Endothelial cell of umbilical vein (primary cell): ENCODE results near the gene C1orf174. TPM values are rescaled to one million over a fixed set of nuclear protein-coding genes. Genes with fewer than 3 reads are reported as not detected.

Experiments used
- BruUV-seq: library from RNA; stranded (reverse); fragments of 400-500 nt; replicated peaks from 2 replicates; lab custom pipeline; 2021; lab: Mats Ljungman, UMichigan
- CTCF ChIA-PET: fragments of 300-600, 350-600 bp; sonication (Branson Sonifier 250); formaldehyde crosslinking; loops from one replicate; lab custom pipeline; 2021; ENCODE audit warnings: antibody characterized with exemption, inconsistent platforms; lab: Charles Lee
- POLR2A ChIA-PET: fragments of 300-600, 350-600 bp; sonication (Branson Sonifier 250); formaldehyde crosslinking; loops from one replicate; lab custom pipeline; 2021; ENCODE audit warnings: antibody characterized with exemption, inconsistent platforms; lab: Charles Lee
- DNase-seq: peaks from one replicate; pipeline ENCODE4 v3.0.0-alpha.2; 2011; ENCODE audit warnings: low read depth, low spot score
- FAIRE-seq: peaks from 2 replicates; lab custom pipeline; 2011; peaks lifted over from hg19 to GRCh38; lab: Jason Lieb, UNC
- H2AFZ ChIP-seq: 2 replicates; pipeline ENCODE4 v1.6.0; 2012; ENCODE audit warnings: low read depth, low read length, control low read depth, inconsistent platforms
- H3K27ac ChIP-seq: 2 replicates; pipeline ENCODE4 v1.5.1; 2011; ENCODE audit warnings: low read depth, mild to moderate bottlenecking, control low read depth, low read length, moderate library complexity; ENCODE audit not compliant: insufficient read depth
- H3K27me3 ChIP-seq, 2 experiments: 2 replicates each; pipeline versions ENCODE4 v1.6.0 to v1.6.1; 2011; ENCODE audit warnings: low read length in 2 of 2, mixed read lengths in 1 of 2; ENCODE audit not compliant: control insufficient read depth in 2 of 2, insufficient read depth in 2 of 2
- H3K36me3 ChIP-seq, 2 experiments: 2 replicates in 1 of 2; 3 replicates in 1 of 2; pipeline ENCODE4 v1.5.1; 2011; ENCODE audit warnings: low read length in 2 of 2, mild to moderate bottlenecking in 1 of 2, moderate library complexity in 1 of 2; ENCODE audit not compliant: control insufficient read depth in 2 of 2, insufficient read depth in 2 of 2; ENCODE audit errors: extremely low read depth in 1 of 2
- H3K4me1 ChIP-seq: 3 replicates; pipeline ENCODE4 v1.5.1; 2011; ENCODE audit warnings: mild to moderate bottlenecking, low read length; ENCODE audit not compliant: control insufficient read depth, insufficient read depth; ENCODE audit errors: extremely low read depth
- H3K4me2 ChIP-seq: 2 replicates; pipeline ENCODE4 v1.6.1; 2011; ENCODE audit warnings: low read length, control low read depth, mixed read lengths; ENCODE audit not compliant: insufficient read depth
- H3K4me3 ChIP-seq, 3 experiments: fragments of 200-600 bp in 1 of 3; sonication (generic), shearing (Covaris generic) in 1 of 3; replicated peaks in 1 of 3; 2 replicates each; pipeline ENCODE4 v1.5.1; 2011 to 2016; ENCODE audit warnings: control low read depth in 3 of 3, low read length in 3 of 3, mild to moderate bottlenecking in 2 of 3, inconsistent platforms in 1 of 3, low read depth in 1 of 3, moderate library complexity in 1 of 3; ENCODE audit not compliant: insufficient read depth in 1 of 3
- H3K79me2 ChIP-seq: 2 replicates; pipeline ENCODE4 v1.6.0; 2012; ENCODE audit warnings: low read length, inconsistent platforms; ENCODE audit not compliant: control insufficient read depth, insufficient read depth
- H3K9ac ChIP-seq: replicated peaks from 2 replicates; pipeline ENCODE3; 2011; ENCODE audit warnings: low read length, control low read depth; ENCODE audit not compliant: insufficient read depth; ENCODE audit errors: extremely low read depth
- H3K9me1 ChIP-seq: replicated peaks from 3 replicates; pipeline ENCODE4 v1.6.0; 2011; ENCODE audit warnings: mild to moderate bottlenecking, low read length; ENCODE audit not compliant: control insufficient read depth, insufficient read depth; ENCODE audit errors: extremely low read depth
- H3K9me3 ChIP-seq: replicated peaks from 2 replicates; pipeline ENCODE4 v1.5.1; 2012; ENCODE audit warnings: low read length, inconsistent platforms; ENCODE audit not compliant: control insufficient read depth, insufficient read depth
- H4K20me1 ChIP-seq: replicated peaks from 2 replicates; pipeline ENCODE3; 2011; ENCODE audit warnings: mild to moderate bottlenecking, low read length; ENCODE audit not compliant: control insufficient read depth, insufficient read depth; ENCODE audit errors: extremely low read depth
- EZH2 ChIP-seq: IDR thresholded peaks from 2 replicates; pipeline ENCODE4 v1.6.1; 2012; ENCODE audit warnings: borderline replicate concordance, low read depth, mild to moderate bottlenecking, moderate library complexity, low read length, inconsistent platforms; ENCODE audit not compliant: severe bottlenecking
- FOS ChIP-seq: IDR thresholded peaks from 2 replicates; pipeline ENCODE4 v1.6.1; 2011; ENCODE audit warnings: mild to moderate bottlenecking, low read length, moderate library complexity, borderline replicate concordance; ENCODE audit not compliant: insufficient read depth
- GATA2 ChIP-seq: IDR thresholded peaks from 2 replicates; pipeline ENCODE4 v1.7.0; 2011; ENCODE audit warnings: low read depth, mild to moderate bottlenecking, moderate library complexity, mixed read lengths, low read length; ENCODE audit not compliant: insufficient read length, insufficient read depth
- JUN ChIP-seq: IDR thresholded peaks from 2 replicates; pipeline ENCODE4 v1.6.1; 2011; ENCODE audit warnings: borderline replicate concordance, low read depth; ENCODE audit not compliant: insufficient read length, insufficient read depth
- MYC ChIP-seq: IDR thresholded peaks from one replicate; pipeline ENCODE4 v1.6.1; 2011; ENCODE audit warnings: mild to moderate bottlenecking, low read depth, low read length
- POLR2A ChIP-seq: IDR thresholded peaks from 2 replicates; pipeline ENCODE4 v1.6.1; 2012; ENCODE audit warnings: low read depth, mild to moderate bottlenecking, control low read depth, low read length
- POLR2AphosphoS5 ChIP-seq: IDR thresholded peaks from 2 replicates; pipeline ENCODE4 v1.6.1; 2012; ENCODE audit warnings: low read depth, mild to moderate bottlenecking, control low read depth, low read length, moderate library complexity; ENCODE audit not compliant: insufficient read depth
- dilution Hi-C: fragments of 300-500 bp; cut with MboI; formaldehyde crosslinking; loops from one replicate; pipeline ENCODE4 v1.15.0; 2019; ENCODE audit warnings: low sequenced_read_pairs; ENCODE audit not compliant: extremely low pct_ligation_motif_present
- intact Hi-C: fragments of 100-400 bp; cut with micrococcal nuclease; formaldehyde crosslinking; loops from one replicate; pipeline ENCODE4 v1.10.0; 2022
- polyA plus RNA-seq, 4 experiments: library from polyadenylated mRNA; depleted of rRNA in 3 of 4; stranded (reverse) in 3 of 4; unstranded in 1 of 4; fragments of >200 nt; gene quantifications; 2 replicates each; pipeline versions ENCODE4 v1.2.1 to v1.2.3, GENCODE V29; 2011 to 2012; ENCODE audit warnings: missing spikeins in 1 of 4
- total RNA-seq: library from RNA; stranded (reverse); gene quantifications from 2 replicates; pipeline ENCODE4 v1.2.3, GENCODE V29; 2021
- TF ChIP-seq, protein P1 (sequence below), 2 donors: IDR thresholded peaks; 1 replicate in 1 of 2; 2 replicates in 1 of 2; pipeline ENCODE4 v1.5.1; 2011; ENCODE audit warnings: low read length in 2 of 2, mild to moderate bottlenecking in 2 of 2, moderate library complexity in 2 of 2, control low read depth in 1 of 2, inconsistent platforms in 1 of 2, low read depth in 1 of 2; ENCODE audit not compliant: insufficient read depth in 1 of 2; ENCODE audit errors: extremely low read depth in 1 of 2
- TF ChIP-seq, protein P2 (sequence below): IDR thresholded peaks from 2 replicates; pipeline ENCODE4 v1.6.1; 2011; ENCODE audit not compliant: insufficient read depth, insufficient read length

C1orf174 gene
- total and polyA plus RNA-seq, 2 donors (not counting 3 experiments of a cell fraction or from before 2014, with no cell fraction given), result 28.0 to 31.7 TPM

DNA sequence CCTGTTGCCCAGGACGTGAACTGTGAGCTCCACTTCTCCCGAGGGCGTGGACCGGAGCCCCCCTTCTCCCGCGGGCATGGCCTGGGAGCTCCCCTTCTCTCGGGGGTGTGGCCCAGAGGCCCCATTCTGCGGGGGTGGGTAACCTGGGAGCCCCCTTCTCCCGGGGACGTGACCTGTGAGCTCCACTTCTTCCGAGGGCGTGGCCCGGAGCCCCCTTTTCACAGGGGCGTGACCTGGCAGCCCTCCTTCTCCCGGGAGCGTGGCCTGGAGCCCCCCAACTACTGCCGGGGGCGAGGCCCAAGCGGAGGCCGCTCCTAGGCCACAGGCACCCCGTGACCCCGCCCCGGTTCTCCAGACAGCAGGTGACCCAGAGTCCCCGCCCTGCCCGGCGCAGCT, 320 bp downstream of the C1orf174 start:
- dilution Hi-C loops, result no loop called here
- ChIA-PET CTCF (interaction anchor here (0.6 to 1.5 kb wide), 4 partner anchors 14 to 104 kb away, joined by 3 to 9 read pairs (median 3); partner anchors contain the start of genes CEP104, DFFB and LRRC47), POLR2A (no interaction called here)
- Histone ChIP-seq H3K27ac (peak overlapping the region; percentile 85), H3K4me3 (peak overlapping the region; percentile 62 to 78 (median 77)), H2AFZ (peak overlapping the region; percentile 86), H3K9me1 (no peaks in the 10 kb centered on the region), H3K9ac (peak overlapping the region; percentile 88), H4K20me1 (no peaks in the 10 kb centered on the region), H3K27me3 (no peaks in the 10 kb centered on the region), H3K4me1 (peaks cover 12% of the 10 kb centered on the region), H3K4me2 (peak overlapping the region; percentile 82), H3K79me2 (peaks cover 52% of the 10 kb centered on the region), H3K36me3 (peaks cover 0 to 2% of the 10 kb centered on the region in 2 experiments), H3K9me3 (no peaks in the 10 kb centered on the region)
- TF ChIP-seq GATA2, result no peak
- TF ChIP-seq EZH2, result no peak
- TF ChIP-seq, protein P1, sequence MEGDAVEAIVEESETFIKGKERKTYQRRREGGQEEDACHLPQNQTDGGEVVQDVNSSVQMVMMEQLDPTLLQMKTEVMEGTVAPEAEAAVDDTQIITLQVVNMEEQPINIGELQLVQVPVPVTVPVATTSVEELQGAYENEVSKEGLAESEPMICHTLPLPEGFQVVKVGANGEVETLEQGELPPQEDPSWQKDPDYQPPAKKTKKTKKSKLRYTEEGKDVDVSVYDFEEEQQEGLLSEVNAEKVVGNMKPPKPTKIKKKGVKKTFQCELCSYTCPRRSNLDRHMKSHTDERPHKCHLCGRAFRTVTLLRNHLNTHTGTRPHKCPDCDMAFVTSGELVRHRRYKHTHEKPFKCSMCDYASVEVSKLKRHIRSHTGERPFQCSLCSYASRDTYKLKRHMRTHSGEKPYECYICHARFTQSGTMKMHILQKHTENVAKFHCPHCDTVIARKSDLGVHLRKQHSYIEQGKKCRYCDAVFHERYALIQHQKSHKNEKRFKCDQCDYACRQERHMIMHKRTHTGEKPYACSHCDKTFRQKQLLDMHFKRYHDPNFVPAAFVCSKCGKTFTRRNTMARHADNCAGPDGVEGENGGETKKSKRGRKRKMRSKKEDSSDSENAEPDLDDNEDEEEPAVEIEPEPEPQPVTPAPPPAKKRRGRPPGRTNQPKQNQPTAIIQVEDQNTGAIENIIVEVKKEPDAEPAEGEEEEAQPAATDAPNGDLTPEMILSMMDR (IDR thresholded peaks at IDR 0.05; ENCODE audit: extremely low read depth in 1 of 2, insufficient read depth in 1 of 2, low read depth in 1 of 2, low read length in 2 of 2), result peak in 1 of 2 donors; percentile 10
- no peak for TF ChIP-seq JUN
- TF ChIP-seq MYC, result no peak
- no peak for TF ChIP-seq POLR2AphosphoS5
- TF ChIP-seq FOS, result no peak
- TF ChIP-seq POLR2A, result no peak
- TF ChIP-seq, protein P2, sequence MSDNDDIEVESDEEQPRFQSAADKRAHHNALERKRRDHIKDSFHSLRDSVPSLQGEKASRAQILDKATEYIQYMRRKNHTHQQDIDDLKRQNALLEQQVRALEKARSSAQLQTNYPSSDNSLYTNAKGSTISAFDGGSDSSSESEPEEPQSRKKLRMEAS, result no peak
- DNase-seq (peak; percentile 12), FAIRE-seq (no peak)
- no TSS peak for BruUV-seq
- intact Hi-C loops, result loop anchor here (1.0 to 5.0 kb wide), 6 partner anchors 42 to 1373 kb away; partner anchors contain the start of genes CEP104, DFFB, LRRC47 and PANK4
